ENCODE measurements around the gene PMF1.

Gene PMF1

GRCh38 chr1:156241311-156241811, 28.6 kb downstream of the PMF1 start:
- no peak for DNase-seq

DNA sequence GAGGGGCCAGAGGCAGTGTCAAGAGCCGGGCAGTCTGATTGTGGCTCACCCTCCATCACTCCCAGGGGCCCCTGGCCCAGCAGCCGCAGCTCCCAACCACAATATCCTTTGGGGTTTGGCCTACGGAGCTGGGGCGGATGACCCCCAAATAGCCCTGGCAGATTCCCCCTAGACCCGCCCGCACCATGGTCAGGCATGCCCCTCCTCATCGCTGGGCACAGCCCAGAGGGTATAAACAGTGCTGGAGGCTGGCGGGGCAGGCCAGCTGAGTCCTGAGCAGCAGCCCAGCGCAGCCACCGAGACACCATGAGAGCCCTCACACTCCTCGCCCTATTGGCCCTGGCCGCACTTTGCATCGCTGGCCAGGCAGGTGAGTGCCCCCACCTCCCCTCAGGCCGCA, 29.1 kb downstream of the PMF1 start, which contains the start of gene BGLAP:
TSS of gene BGLAP (plus strand) at position 259 of the 400 bp plus-strand sequence. CDS start at position 307, 48 bp downstream.
- no peak for DNase-seq

DNA sequence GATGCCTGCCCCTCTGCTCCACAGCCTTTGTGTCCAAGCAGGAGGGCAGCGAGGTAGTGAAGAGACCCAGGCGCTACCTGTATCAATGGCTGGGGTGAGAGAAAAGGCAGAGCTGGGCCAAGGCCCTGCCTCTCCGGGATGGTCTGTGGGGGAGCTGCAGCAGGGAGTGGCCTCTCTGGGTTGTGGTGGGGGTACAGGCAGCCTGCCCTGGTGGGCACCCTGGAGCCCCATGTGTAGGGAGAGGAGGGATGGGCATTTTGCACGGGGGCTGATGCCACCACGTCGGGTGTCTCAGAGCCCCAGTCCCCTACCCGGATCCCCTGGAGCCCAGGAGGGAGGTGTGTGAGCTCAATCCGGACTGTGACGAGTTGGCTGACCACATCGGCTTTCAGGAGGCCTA, 29.9 kb downstream of the PMF1 start:
- DNase-seq = no peak

DNA sequence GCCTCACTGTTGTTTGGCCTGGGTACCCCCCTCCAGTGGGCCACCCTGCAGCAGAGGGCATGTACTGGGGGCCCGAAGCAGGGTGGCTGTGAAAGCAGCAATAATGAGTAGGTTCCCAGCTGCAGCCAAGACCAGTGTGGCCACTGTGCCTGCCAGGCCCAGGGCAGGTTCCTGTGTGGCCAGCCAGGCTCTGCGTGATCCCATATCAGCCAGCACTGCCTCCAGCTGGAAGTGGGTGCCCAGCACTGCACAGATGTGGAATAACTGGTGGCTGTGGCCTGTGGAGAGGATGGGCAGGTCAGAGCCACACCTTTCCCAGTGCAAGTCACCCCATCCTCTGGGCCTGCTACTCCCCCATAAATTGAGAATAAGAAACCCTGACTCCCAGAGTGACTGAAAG, 31.3 kb downstream of the PMF1 start:
- DNase-seq = no peak

DNA sequence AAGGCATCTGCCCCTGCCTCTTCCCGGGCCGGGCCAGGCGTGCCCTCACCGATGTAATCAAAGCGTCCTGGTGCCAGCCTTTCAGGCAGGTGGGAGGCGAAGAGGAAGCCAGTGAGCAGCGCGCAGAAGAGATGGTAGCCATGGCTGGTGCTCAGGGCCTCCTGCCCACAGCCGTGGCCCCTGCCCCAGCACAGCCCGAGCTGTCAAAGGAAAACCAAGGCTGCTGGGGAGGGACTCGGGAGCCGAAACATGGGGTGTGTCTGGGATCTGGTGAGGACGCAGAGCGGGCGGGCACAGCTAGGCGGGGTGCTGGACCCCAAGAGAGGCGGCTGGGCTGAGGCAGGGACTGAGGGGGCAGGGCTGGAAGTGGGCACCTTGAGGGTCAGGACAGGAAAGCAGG, 31.9 kb downstream of the PMF1 start:
- no peak for DNase-seq

DNA sequence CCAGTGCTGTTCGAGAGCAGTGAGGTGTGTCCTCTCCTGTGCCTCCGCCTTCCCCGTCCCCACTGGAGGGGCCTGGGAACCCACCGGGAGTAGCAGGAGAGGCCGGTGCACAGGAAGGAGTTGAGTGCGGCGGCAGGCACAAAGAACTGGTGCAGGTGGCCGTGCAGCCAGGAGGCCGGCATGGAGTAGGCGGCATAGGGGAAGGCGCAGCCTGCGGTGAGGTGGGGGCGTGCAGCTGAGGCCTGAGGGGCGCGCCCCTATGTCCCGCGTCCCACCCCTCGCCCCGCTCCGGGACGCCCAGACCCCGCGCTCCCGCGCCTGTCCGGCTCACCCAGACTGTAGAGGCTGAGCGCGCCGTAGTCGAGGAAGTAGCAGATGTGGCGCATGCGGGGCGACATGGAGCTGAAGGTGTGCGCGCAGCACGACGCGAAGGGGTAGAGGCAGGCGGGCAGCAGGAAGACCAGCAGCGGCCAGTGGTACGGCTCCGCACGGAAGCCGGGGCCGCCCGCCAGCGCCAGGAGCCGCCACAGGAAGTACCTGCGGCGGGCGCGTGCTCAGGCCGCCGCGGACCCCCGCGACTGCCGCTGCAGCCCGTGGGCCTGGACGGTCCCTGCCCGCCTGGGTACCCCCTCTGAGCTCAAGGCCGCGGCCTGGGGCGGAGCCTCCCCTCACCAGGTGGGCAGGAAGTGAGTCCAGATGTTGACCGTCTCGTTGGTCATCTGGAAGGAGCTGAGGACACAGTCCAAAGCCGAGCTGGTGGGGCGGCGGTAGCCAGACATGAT, 32.8 kb downstream of the PMF1 start:
- peak; percentile 36 for DNase-seq

- no peak for DNase-seq
Observed at GRCh38 chr1:156246241-156246780, 33.5 kb downstream of the PMF1 start.

DNA sequence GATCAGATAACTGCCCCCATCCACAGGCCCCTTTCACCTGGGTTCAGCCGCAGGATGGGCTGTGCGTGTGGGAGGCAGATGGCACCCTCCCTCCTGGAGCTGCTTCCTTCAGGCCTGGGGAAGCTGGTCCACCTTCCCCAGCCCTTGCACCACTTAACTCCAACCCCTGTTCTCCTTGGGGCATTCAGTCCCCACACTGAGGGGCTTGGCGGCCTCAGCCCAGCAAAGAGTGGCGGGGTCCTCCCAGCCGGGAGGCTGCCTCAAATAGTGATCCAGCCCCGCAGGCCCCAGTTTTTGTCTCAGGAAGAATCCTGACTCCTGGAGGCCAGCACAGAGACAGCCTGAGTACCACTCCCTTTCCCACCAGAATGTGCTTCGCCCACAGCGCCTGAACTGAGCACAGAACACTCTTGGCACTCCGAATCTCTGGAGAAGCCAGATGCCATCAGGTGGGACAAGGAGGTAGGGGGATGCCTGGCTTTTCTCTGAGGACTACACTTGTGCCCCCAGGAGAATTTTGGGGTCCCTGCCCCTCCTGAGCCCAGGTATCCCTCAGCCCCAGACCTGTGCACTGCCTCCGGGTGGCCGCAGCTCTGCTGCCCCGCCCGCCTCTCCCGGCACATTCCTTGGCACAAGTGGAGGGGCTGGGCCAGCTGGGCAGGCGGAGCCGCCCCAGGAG, 34.1 kb downstream of the PMF1 start:
- no peak for DNase-seq

DNA sequence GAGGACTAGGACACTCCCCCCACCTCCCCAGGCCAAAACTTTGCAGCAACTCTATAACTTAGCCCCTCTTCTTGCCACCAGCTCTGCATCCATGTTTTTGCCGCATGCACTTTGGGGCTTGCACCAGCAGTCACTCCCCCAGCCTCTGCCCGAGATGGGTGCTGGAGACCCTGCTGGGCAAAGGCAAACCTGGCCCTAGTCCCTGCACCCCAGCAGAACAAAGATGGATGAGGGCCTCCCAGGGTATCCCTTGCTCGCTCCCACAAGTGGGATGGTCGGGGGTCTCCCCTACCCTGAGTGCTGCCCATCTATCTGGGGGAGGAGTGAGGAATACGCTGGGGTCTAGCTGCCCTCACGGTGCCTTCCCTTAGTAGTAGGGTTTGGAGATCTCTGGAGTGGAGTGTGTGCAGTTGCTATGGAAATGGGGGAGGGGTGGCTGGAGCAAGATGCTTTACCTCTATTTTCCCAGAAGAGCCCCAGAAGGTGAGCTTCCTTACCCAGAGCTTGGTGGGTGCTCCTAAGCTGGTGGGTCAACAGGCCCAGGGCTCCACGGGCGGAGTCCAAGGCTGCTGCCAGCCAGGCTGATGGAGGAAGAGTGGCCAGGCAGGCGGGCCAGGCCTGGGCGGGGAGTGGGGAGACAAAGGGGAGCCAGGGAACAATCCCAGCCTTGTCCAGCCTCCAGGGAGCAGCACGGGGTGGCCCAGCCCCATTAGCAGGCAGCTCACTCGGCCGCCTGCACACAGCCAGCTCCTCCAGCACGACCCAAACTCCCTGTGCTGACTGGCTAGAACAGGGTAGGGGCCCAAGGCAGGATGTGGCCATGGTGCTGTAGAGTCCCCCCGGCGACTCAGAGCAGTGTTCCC, 34.9 kb downstream of the PMF1 start, which contains the start of gene PAQR6:
TSS of gene PAQR6 (minus strand) at position 597 of the 863 bp plus-strand sequence. CDS start 1,325 bp downstream, outside the sequence.
- no peak for DNase-seq

- DNase-seq = no peak
Observed at GRCh38 chr1:156248323-156248683, 35.5 kb downstream of the PMF1 start.

- DNase-seq = no peak
Observed at GRCh38 chr1:156249593-156249992, 36.8 kb downstream of the PMF1 start.

DNA sequence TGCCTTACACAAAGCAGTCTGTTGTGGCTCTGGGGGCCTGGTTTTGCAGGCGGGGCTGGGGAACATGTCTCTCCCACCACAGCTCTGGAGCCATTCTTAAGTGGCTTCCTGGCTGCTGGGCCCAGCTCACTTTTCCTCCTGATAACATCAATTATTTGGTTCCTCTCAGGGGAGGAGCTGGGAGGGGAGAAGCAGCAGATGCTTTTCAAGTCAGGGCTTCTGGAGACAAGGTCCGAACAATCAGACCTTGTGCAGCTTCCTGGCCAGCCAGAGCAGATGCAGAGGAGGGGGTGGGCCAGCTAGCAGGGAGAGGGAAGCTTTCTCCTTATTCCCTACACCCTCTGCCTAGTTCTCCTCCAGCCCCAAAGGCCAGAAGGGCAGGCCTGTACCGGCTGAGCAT, 38.7 kb downstream of the PMF1 start:
- no peak for DNase-seq

DNA sequence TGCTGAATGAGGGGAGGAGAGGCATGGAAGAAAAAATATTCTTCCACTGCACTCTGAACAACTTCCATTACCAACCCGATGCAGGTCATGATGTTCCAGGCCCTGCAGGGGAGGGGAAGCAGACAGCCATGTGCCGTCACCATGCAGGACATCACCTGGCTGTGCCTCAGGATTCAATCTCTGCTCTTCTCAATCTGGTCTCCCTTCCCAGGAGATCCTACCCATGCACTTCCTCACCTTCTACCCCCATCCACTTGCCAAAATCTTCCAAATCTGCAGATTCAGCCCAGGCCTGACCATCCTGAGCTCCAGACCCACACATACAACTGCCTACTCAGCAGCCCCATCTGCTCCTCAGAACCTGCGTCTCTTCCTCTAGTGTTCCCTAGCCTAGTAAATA, 40.8 kb downstream of the PMF1 start:
- no peak for DNase-seq

GRCh38 chr1:156257711-156258110, 44.9 kb downstream of the PMF1 start:
- DNase-seq = no peak

DNA sequence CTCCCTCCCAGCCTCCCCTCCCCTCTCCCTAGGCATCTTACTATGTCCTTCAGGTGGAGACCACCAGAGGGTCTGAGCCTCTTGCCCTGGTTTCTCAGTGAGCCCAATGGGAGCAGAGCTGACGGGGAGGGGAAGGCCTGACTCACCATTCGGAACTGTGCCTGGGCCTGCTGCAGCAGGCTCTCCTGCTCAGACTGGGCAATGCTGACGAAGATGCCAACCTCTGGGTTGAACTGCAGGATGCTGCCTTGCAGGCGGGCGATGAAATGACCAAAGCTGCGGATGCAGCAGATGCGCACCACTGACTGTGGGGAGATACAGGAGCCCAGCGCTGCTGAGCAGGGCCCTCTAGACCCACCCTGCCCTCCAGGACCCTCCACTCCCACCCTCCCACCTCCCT, 46.1 kb downstream of the PMF1 start:
- no peak for DNase-seq

- no peak for DNase-seq
Observed at GRCh38 chr1:156259805-156260204, 47.0 kb downstream of the PMF1 start.

DNA sequence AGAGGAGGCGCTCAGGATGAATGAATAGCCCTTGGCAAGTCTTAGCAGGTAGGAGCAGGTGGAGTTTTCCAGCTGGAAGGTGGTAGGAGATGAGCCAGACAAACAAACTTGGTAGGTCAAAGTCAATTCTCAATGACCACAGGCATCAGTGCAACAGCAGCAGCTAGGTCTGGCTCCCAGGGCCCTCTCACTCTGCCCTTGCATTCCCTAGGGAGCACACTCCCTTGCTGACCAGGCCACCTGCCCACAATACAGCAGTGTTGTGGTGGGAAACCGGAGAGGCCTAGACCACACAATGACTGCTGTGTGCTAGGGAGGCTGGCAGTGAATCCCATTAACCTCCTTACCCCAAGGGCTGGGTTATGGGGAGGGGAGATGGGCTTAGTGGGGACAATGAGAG, 48.1 kb downstream of the PMF1 start:
- DNase-seq = no peak

DNA sequence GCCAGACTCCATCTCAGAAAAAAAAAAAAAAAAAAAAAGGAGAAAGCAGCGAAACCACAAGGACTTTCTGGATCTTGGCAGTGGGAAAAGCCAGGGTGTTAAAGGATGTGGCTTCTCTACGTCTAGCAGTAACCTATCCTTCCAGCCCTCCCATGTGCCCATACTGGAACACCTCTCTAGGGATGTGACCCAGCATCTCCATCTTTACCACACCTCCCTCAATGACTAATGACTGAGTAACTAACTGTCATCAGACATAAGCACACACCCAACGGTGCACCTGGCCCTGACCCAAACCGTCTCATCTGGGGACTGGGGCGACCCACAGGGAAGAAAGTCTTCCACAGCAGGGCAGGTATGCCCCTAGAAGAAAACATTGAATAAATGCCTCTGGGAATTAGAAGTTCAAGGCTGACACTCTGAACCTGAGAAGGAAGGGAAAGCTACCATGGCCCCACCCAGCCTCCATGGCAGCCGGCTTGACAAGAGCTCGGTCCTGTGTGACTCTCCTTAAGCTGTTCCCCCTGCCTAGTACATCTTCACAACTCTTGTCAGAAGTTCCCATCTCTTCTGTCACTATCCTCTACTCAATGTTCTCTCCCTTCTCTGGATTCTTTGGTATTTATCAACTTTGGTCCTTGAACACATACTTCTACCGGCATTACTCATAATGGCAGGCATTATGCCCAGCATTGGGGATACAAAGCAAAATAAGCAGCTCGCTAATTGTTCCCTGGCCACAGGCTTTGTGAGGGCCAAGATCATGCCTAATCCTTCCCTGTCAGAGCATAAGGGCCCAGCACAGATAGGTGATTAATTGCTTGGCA, 49.9 kb downstream of the PMF1 start:
- DNase-seq = no peak

DNA sequence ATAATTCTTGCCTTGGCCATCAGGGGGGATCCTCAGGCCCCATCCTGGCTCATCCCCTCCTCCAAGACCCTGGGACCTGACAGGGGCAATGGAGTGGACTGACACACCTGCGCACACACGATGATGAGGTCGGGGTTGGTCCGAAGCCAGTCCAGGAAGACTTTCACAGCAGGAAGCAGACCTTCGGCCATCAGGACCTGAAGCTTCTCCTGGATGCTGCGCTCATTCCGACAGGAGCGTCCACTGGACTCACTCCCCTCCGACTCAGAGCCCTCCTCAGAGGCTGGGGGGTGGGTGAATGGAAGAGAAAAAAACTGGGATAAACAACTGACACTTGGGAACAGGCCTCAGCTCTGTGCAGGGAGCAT, 50.5 kb downstream of the PMF1 start:
- no peak for DNase-seq

GRCh38 chr1:156266051-156266450, 53.2 kb downstream of the PMF1 start:
- no peak for DNase-seq

DNA sequence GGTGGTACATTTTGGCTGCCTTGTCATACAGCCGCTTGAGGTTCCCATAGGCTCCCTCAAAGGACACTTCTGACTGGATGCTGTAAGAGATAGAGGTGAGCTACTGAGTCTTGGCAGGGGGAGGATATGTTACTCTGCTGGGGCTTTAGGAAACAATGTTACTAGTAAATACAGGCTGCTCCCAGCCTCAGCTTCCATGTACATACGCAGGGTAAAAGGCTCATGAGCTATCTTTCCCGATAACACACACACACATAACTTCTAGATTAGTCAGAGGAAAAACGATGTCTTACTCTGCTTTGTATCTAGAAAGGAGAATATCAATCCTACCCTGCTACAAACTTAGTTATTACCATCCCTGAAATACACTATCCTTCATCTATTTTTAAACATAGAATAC, 55.5 kb downstream of the PMF1 start:
- no peak for DNase-seq

GRCh38 chr1:156270314-156270713, 57.5 kb downstream of the PMF1 start:
- no peak for DNase-seq
